MCF 10A (cell line): ENCODE data around the gene ALDH3B1. TPM values are rescaled to one million over a fixed set of nuclear protein-coding genes. Genes with fewer than 3 reads are reported as not detected.

Experiments
- BruUV-seq: library from RNA; stranded (reverse); fragments of 400-500 nt; replicated peaks from 2 replicates; lab custom pipeline; 2021; lab: Mats Ljungman, UMichigan
- CTCF ChIA-PET: fragments of 300-600 bp; sonication (Branson Sonifier 250); formaldehyde crosslinking; extraction: SDS; loops from one replicate; lab custom pipeline; 2021; ENCODE audit warnings: antibody characterized with exemption, inconsistent platforms; lab: Yijun Ruan, JAX
- POLR2A ChIA-PET: fragments of 300-600, 350-650 bp; sonication (Branson Sonifier 250); formaldehyde crosslinking; extraction: SDS; loops from one replicate; lab custom pipeline; 2020; ENCODE audit warnings: antibody characterized with exemption, inconsistent platforms; lab: Yijun Ruan, JAX
- DNase-seq: peaks from one replicate; pipeline ENCODE4 v3.0.0-alpha.2; 2018; ENCODE audit not compliant: unreplicated experiment
- H3K27ac Mint-ChIP-seq: one replicate; pipeline ENCODE4 v1.8.0; 2022; ENCODE audit warnings: mild to moderate bottlenecking, low read depth, mixed read lengths; ENCODE audit not compliant: unreplicated experiment
- H3K27me3 Mint-ChIP-seq: one replicate; pipeline ENCODE4 v1.8.0; 2022; ENCODE audit warnings: mixed read lengths; ENCODE audit not compliant: insufficient read depth, unreplicated experiment
- H3K36me3 Mint-ChIP-seq: one replicate; pipeline ENCODE4 v1.8.0; 2022; ENCODE audit warnings: mild to moderate bottlenecking, moderate library complexity, mixed read lengths; ENCODE audit not compliant: insufficient read depth, unreplicated experiment
- H3K4me1 Mint-ChIP-seq: one replicate; pipeline ENCODE4 v1.8.0; 2022; ENCODE audit warnings: mixed read lengths; ENCODE audit not compliant: insufficient read depth, unreplicated experiment
- H3K4me3 Mint-ChIP-seq: one replicate; pipeline ENCODE4 v1.8.0; 2022; ENCODE audit warnings: mild to moderate bottlenecking, moderate library complexity, mixed read lengths; ENCODE audit not compliant: unreplicated experiment
- H3K9me3 Mint-ChIP-seq: one replicate; pipeline ENCODE4 v1.8.0; 2022; ENCODE audit warnings: mixed read lengths; ENCODE audit not compliant: unreplicated experiment
- CTCF ChIP-seq: fragments of 200-600 bp; IDR thresholded peaks from one replicate; pipeline ENCODE4 v1.8.0; 2022; ENCODE audit warnings: antibody characterized with exemption, mild to moderate bottlenecking; ENCODE audit not compliant: unreplicated experiment
- intact Hi-C: fragments of 100-400 bp; cut with micrococcal nuclease; formaldehyde crosslinking; loops from 2 replicates; pipeline ENCODE4 v1.14.1; 2022
- total RNA-seq: library from RNA; stranded (reverse); gene quantifications from 2 replicates; pipeline ENCODE4 v1.2.3, GENCODE V29; 2022

Gene ALDH3B1
- total RNA-seq, 1 experiment from 2014 or later: 37.2 TPM

- no peaks in the 10 kb centered on the region for H3K4me1 Mint-ChIP-seq
- H3K9me3 Mint-ChIP-seq: no peaks in the 10 kb centered on the region
- H3K4me3 Mint-ChIP-seq: no peak overlapping the region
- no TSS peak for BruUV-seq
- ChIA-PET CTCF (interaction anchor here (1.3 kb wide), 1 partner anchor 8 kb away, joined by 3 read pairs; no protein-coding TSS in a partner anchor), POLR2A (no interaction called here)
- no peaks in the 10 kb centered on the region for H3K27me3 Mint-ChIP-seq
- H3K27ac Mint-ChIP-seq: no peak overlapping the region
- intact Hi-C loops: no loop called here
- TF ChIP-seq CTCF: no peak
- no peaks in the 10 kb centered on the region for H3K36me3 Mint-ChIP-seq
- no peak for DNase-seq
Observed at GRCh38 chr11:68040957-68041591, 30.9 kb downstream of the ALDH3B1 start.

- CTCF ChIA-PET: interaction anchor here (1.3 kb wide), 1 partner anchor 9 kb away, joined by 3 read pairs; no protein-coding TSS in a partner anchor
- Mint-ChIP-seq H3K4me3 (no peak overlapping the region), H3K36me3 (no peaks in the 10 kb centered on the region), H3K9me3 (no peaks in the 10 kb centered on the region), H3K4me1 (no peaks in the 10 kb centered on the region), H3K27ac (no peak overlapping the region), H3K27me3 (no peaks in the 10 kb centered on the region)
- BruUV-seq: no TSS peak
- no peak for TF ChIP-seq CTCF
- intact Hi-C loops: no loop called here
- POLR2A ChIA-PET: interaction anchor here (0.7 kb wide), 2 partner anchors 13 to 1990 kb away, joined by 3 read pairs; no protein-coding TSS in a partner anchor
- no peak for DNase-seq
Observed at GRCh38 chr11:68041617-68042218, 31.6 kb downstream of the ALDH3B1 start.

- DNase-seq: no peak
- Mint-ChIP-seq H3K9me3 (no peaks in the 10 kb centered on the region), H3K36me3 (no peaks in the 10 kb centered on the region), H3K4me3 (no peak overlapping the region), H3K4me1 (no peaks in the 10 kb centered on the region), H3K27me3 (no peaks in the 10 kb centered on the region), H3K27ac (no peak overlapping the region)
- intact Hi-C loops: no loop called here
- POLR2A ChIA-PET: interaction anchor here (0.5 to 0.7 kb wide), 3 partner anchors 14 to 1991 kb away, joined by 3 read pairs; no protein-coding TSS in a partner anchor
- BruUV-seq: no TSS peak
- CTCF ChIA-PET: no interaction called here
- TF ChIP-seq CTCF: no peak
Observed at GRCh38 chr11:68042219-68043028, 32.3 kb downstream of the ALDH3B1 start.

GRCh38 chr11:68043029-68043348 is 32.9 kb downstream of the ALDH3B1 start:
- H3K4me1 Mint-ChIP-seq: no peaks in the 10 kb centered on the region
- H3K36me3 Mint-ChIP-seq: no peaks in the 10 kb centered on the region
- POLR2A ChIA-PET: interaction anchor here (0.5 to 0.6 kb wide), 2 partner anchors 21 to 911 kb away, joined by 3 read pairs; no protein-coding TSS in a partner anchor
- no peaks in the 10 kb centered on the region for H3K9me3 Mint-ChIP-seq
- no peak for DNase-seq
- no peak overlapping the region for H3K4me3 Mint-ChIP-seq
- H3K27me3 Mint-ChIP-seq: no peaks in the 10 kb centered on the region
- CTCF ChIA-PET: no interaction called here
- no peak overlapping the region for H3K27ac Mint-ChIP-seq
- no peak for TF ChIP-seq CTCF
- BruUV-seq: no TSS peak
- intact Hi-C loops: no loop called here
